Fibroblast of skin of back (primary cell): Measurements from ENCODE around the gene RNF208.
A peak's percentile ranks its signal among the peaks of the same experiment; 100 is the strongest.

Experiments used
- DNase-seq: peaks from one replicate; pipeline ENCODE4 v3.0.0-alpha.2; 2013

RNF208 gene

GRCh38 chr9:137189297-137190295, 32.4 kb downstream of the RNF208 start:
- DNase-seq, result no peak

DNA sequence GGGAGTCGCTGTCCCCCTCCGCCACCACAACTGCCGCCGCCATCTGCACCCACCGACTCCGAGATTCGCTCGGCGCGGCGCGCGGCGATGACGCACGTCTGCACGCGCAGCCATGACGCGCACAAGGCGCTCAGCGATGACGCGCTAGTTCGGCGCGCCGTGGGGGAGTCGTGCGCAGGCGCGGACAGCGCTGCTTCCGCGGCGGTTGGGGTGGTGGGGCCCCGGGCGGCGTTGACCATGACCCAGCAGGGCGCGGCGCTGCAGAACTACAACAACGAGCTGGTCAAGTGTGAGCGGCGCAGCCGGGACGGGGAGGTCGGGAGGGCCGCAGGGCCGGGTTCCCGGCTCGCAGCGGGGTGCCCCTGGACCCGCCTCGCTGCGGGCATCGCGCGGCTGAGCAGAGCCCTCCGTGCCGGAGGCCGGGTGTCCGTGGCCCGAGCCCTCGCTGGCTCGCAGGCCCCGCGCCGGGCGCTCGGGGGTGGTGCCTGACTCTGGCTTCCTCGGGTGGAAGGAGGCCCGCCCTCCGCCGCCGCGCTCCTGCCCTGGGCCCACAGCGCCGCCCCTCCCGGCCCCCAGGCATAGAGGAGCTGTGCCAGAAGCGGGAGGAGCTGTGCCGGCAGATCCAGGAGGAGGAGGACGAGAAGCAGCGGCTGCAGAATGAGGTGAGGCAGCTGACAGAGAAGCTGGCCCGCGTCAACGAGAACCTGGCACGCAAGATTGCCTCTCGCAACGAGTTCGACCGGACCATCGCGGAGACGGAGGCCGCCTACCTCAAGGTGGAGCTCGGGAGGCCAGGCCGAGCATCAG, 33.3 kb downstream of the RNF208 start, which contains the start of the genes ANAPC2 and SSNA1:
ANAPC2 (minus strand) TSS at position 71 of the 807 bp plus-strand sequence; CDS start at position 43, 28 bp downstream.
SSNA1 (plus strand) TSS at position 187 of the 807 bp plus-strand sequence; CDS start at position 238, 51 bp downstream.
- DNase-seq, result peak; percentile 91

GRCh38 chr9:137188086-137188489, 34.0 kb downstream of the RNF208 start:
- no peak for DNase-seq

DNA sequence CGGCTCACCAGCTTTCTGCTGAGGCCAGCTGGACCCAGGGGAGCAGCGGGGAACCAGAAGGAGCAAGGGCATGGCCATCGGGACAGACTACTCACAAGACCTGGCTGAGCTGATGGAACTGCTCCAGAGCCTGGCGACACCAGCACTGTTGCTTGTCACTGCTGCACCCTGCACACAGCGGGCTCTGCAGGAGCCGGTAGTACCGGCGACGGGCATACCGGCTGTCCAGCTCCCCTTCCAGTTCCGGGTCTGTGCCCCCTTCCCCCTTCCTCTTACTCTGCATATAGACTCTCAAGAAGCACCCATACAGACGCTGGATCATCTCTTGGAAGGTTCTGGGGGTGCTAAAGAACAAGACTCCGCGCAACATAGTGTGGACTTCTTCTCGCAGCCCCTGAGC, 34.7 kb downstream of the RNF208 start:
- DNase-seq, result no peak

DNA sequence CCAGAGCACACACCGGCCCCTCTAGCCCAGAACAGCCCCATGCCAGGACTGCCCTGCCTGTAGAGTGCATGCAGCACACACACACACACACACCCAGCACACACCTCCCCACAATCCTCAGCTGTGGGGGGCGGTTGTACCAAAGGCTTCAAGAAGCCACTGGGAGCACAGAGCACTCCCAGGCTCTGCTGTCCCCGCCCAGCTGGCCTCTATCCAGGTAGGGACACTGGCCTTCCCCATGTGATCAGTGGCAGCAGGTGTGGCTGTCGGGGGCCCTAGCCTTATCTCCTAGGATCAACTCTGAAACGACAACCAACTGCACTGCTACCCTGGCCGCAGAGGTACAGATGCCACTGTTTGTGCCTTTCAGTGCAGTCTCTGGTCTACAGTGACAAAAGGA, 35.7 kb downstream of the RNF208 start:
- no peak for DNase-seq

- DNase-seq, result no peak
These were observed 36.1 kb downstream of the RNF208 start for GRCh38 chr9:137185921-137186320.

DNA sequence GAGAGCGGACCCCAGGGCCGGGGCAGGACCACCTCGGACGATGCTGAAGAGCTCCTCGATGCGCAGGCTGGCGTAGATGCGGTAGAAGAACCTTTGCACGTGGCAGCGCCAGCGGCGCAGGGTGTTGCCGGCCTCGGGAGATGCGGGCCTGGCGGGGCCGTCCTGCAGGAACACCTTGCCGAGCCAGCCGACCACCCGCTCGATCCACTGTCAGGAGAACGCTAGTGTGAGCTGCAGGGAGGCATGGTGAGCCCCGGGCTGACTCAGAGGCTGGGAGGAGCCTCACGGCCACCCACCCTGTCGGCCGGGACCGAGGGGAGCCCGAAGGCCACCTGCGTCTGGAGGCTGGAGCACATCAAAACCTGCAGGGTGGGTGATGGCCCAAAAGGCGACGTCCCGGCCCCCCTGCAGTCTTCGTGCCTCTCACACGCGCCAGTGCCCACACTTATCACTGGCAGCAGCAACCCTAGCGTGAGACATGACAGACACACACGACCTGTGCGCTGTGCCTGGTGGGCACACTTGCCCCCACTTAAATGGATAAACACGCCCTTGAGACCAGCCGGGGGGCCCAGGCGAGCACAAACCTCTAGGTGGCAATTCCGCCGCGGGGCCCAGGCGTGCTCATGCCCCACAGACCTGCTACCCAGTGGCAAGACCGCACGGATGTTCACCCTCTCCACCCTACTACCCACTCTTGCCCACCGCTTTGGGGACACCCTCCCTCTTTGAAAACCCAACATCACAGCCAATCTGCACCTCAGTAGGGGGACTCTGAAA, 37.0 kb downstream of the RNF208 start:
- DNase-seq, result no peak

DNA sequence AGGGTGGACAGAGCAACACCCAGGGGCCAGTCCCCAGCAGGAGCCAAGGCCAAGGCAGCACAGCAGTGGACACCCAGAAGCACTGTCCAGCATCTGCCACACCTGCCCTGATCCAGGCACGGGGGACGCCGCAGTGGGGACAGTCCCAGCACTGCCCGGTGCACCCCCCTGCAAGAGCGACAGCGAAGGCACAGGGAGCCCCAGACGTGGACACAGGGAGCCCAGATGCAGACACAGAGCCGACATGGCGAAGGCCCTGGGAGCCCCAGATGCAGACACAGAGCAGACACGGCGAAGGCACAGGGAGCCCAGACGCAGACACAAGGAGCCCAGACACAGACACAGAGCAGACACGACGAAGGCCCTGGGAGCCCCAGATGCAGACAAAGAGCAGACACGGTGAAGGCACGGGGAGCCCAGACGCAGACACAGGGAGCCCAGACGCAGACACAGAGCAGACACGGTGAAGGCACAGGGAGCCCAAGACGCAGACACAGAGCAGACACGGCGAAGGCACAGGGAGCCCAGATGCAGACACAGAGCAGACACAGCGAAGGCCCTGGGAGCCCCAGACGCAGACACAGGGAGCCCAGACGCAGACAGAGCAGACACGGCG, 38.0 kb downstream of the RNF208 start:
- no peak for DNase-seq

GRCh38 chr9:137182836-137183235, 39.2 kb downstream of the RNF208 start:
- DNase-seq, result no peak

GRCh38 chr9:137181680-137182079, 40.4 kb downstream of the RNF208 start:
- no peak for DNase-seq

DNA sequence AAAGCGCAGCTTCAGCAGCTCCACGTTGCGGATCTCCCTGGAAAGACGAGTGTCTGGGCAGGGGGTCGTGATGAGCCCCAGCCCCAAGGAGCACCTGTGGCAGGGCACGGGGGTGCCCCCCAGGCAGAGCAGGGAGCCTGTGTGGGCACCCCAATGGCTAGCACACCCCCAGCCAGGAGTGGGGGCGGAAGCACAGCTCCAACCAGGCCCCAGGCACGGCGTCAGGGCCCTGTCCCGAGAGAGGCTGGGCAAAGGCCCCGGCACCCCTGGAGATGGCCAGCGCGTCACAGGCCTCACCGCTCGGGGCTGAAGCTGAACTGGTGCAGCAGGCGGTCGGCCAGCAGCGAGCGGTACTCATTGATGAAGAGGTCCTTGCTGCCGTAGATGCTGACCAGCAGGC, 41.5 kb downstream of the RNF208 start:
- no peak for DNase-seq

DNA sequence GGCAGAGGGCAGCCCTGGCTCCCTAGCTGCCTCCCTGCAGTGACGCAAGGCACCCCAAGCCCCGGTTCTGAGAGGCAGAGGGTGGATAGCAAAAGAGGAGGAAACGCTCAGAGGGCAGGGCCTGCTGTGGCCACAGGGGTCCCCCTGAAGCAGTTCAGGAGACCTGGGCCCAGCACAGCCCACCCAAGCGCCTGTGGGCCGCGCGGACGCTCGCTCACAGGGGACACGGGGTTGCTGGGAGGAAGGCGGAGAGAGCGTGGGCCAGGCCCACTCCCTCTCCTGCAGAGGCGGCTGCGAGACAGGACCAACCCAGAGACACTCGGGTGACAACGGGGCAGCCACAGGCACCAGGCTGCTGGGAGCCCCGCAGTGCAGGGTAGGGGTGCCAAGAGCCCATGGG, 42.3 kb downstream of the RNF208 start:
- DNase-seq, result no peak

DNA sequence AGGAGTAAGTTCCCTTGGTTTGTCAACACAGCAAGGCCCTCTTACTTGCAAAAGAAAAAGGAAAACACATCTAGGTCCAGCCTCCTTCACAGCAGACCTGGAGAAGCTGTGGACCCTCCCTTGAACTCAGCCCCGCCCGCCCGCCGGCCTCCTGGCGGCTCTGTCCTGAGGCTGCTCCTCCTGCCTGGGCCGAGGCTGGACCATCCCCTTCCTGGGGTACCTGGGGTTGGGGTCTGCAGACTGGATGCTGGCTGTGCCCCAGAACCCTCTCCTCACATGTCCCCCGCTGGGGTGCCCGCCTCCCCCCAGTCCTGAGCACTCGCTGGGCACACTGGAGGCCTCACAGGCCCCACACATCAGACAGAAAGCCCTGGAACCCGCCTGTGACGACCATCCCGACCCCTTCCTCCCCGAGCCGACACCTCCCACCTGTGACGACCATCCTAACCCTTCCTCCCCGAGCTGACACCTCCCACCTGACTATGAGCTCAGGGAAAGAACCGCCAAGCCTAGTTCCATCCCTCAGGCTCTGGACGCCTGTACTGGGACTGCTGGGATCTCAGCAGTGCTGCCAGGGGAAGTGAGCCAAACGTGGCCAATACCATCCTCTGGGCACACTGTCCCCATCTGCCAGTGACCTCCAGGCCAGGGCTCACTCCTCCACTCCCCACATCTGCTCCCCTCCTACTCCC, 43.0 kb downstream of the RNF208 start:
- no peak for DNase-seq

GRCh38 chr9:137178201-137178938, 43.7 kb downstream of the RNF208 start:
- DNase-seq, result peak; percentile 30

DNA sequence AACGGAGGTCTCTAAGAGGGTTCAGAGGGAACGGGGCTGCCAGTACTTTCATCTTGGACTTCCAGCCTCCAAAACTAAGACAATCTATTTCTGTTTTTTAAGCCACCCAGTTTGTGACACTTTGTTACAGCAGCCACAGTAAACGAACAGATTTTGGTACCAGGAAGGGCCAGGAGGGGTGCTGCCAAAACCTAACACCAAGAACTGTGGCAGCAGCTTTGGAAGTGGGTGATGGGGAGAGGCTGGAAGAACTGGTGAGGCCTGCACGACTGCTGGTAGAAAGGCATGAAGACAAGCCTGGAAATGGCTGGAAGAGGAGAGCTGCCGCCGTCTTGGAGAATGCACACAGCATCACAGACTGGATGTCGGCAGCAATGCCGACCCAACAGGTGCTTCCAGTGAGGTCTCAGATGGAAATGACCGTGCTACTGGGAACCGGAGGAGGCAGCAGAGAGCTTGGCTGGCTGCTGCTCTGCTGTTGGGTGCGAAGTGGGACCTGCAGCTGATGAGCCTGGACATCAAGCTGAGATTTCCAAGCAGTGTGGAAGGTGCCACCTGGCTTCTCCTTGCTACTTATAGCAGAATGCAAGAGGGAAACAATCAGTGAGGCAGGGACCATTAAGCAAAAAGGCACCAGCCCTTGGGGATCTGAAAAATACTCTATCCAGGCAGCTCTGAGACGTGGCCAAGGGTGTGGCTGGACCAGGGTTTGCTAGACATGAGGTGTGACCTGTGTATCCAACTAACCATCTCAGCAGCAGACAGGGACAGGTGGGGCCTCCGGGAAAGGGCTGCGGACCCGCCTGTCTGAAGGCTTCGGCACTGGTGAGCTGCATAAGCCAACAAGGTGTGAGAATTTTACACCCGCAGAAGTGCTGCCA, 45.5 kb downstream of the RNF208 start:
- DNase-seq, result no peak

GRCh38 chr9:137175345-137175961, 46.6 kb downstream of the RNF208 start:
- no peak for DNase-seq

DNA sequence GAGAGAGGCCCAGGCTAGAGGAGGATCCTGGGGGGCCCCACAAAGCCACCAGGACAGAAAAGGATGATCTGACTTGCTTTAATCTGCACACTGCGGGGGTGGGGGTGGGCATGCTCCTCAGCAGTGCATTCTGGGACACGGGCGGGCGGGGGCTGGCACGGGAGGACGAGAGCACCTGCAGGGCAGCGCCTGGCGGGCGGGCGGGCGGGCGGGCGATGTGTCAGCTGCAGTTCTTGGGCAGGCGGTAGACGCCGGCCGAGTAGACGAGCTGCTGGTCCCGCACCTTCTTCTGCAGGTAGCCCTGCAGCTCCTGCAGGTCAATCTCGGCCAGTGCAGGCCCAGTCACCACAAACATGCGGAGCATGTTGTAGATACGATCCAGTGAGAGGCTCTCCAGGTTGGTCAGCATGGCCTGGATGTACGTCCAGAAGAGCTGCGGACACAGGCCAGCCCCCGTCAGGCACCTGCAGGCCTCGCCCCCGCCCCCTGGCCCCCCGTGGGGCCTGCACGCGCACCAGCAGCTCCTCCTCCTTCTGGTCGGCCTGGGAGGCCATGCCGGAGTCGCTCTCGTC, 47.2 kb downstream of the RNF208 start:
- DNase-seq, result no peak

DNA sequence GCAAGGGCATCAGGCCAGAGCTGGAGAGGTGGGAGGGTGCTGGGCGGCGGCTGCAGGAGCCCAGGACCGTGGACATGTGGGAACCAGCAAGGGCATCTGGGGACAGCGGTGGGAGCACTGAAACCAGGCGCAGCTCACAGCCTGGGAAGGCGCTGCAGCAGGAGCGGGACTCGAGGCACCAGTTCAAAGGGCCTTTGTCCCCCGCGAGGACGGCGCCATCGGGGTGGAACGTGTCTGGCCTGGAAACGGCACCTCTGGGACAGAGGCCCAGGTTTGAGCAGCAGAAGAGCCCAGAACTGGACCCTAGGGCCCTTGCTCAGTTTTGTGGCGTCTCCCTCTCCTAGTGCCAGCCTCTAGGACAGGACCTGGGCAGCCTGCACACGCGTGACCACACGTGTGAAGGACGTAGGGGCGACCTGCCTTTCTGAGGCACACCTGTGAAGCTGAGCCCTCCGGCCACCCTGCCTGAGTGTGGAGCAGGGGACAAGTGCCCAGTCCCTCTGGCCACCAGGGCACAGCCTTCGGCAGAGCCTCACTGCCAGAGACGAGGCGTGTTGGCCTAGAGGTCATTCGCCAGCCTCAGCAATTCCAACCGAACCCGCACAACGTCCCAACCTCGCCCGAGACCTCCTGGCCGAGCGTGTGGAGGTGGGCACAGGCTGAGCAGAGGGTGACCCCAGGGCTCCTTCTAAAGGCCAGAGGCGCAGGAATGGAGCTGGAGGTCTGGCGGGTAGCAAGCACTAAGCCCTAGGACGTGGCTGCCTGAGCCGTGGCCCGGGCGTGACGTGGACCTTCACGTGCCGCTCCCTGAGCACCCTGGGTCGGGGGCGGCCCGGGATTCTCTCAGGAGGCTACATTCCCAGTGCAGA, 48.0 kb downstream of the RNF208 start:
- DNase-seq, result no peak
